HepG2 (cell line): ENCODE measurements around the gene IQCH. TPM values are rescaled to one million over a fixed set of nuclear protein-coding genes. Genes with fewer than 3 reads are reported as not detected.

ENCODE experiments used
- ARID2 ChIP-seq: sonication (generic); formaldehyde crosslinking; IDR thresholded peaks from 2 replicates; pipeline ENCODE4 v1.8.1; 2022; ENCODE audit warnings: mild to moderate bottlenecking, missing genetic modification reagents, borderline replicate concordance
- FOXO4 ChIP-seq: sonication (generic); formaldehyde crosslinking; conservative IDR thresholded peaks from 2 replicates; pipeline ENCODE4 v1.8.1; 2023; ENCODE audit warnings: missing genetic modification reagents
- GATAD1 ChIP-seq: IDR thresholded peaks from 2 replicates; pipeline ENCODE4 v1.6.1; 2016; ENCODE audit warnings: missing genetic modification reagents, missing compliant biosample characterization
- GATAD2A ChIP-seq: IDR thresholded peaks from 2 replicates; pipeline ENCODE4 v1.6.1; 2016
- GPN1 ChIP-seq: sonication (generic); formaldehyde crosslinking; IDR thresholded peaks from 2 replicates; pipeline ENCODE4 v1.5.1; 2020; ENCODE audit warnings: missing genetic modification reagents, borderline replicate concordance
- NCOA5 ChIP-seq: sonication (generic); formaldehyde crosslinking; IDR thresholded peaks from 2 replicates; pipeline ENCODE4 v1.4.0; 2020; ENCODE audit warnings: missing genetic modification reagents
- NONO ChIP-seq, 2 experiments: fragments of 450-650 bp in 1 of 2; sonication (generic) in 1 of 2; formaldehyde crosslinking in 1 of 2; IDR thresholded peaks in 1 of 2; conservative IDR thresholded peaks in 1 of 2; 2 replicates each; pipeline versions ENCODE4 v1.6.1 to v1.8.0; 2017 to 2022; ENCODE audit warnings: mild to moderate bottlenecking in 1 of 2, missing genetic modification reagents in 1 of 2, moderate library complexity in 1 of 2
- RBFOX2 ChIP-seq: fragments of 200-400 bp; formaldehyde crosslinking; IDR thresholded peaks from 2 replicates; pipeline ENCODE4 v1.6.1; 2017; ENCODE audit warnings: low read depth, mild to moderate bottlenecking, low read length
- RNF2 ChIP-seq: fragments of 450-650 bp; conservative IDR thresholded peaks from 2 replicates; pipeline ENCODE4 v1.6.1; 2016; ENCODE audit warnings: low read depth
- SCMH1 ChIP-seq: sonication (generic); formaldehyde crosslinking; IDR thresholded peaks from 2 replicates; pipeline ENCODE4 v1.9.0; 2021; ENCODE audit warnings: missing genetic modification reagents, mild to moderate bottlenecking, borderline replicate concordance
- TEAD3 ChIP-seq: optimal IDR thresholded peaks from 2 replicates; pipeline ENCODE3; 2016; ENCODE audit warnings: borderline replicate concordance
- YY1 ChIP-seq: IDR thresholded peaks from 2 replicates; pipeline ENCODE4 v1.6.1; 2011; ENCODE audit warnings: low read length, low read depth, moderate library complexity, mild to moderate bottlenecking; ENCODE audit not compliant: insufficient read depth, insufficient replicate concordance
- ZBTB2 ChIP-seq: sonication (generic); formaldehyde crosslinking; IDR thresholded peaks from 2 replicates; pipeline ENCODE4 v1.8.0; 2022; ENCODE audit warnings: low read depth, missing genetic modification reagents
- ZBTB21 ChIP-seq: sonication (generic); formaldehyde crosslinking; IDR thresholded peaks from 2 replicates; pipeline ENCODE4 v1.4.0; 2020; ENCODE audit warnings: missing genetic modification reagents
- ZHX1 ChIP-seq: sonication (generic); formaldehyde crosslinking; IDR thresholded peaks from 2 replicates; pipeline ENCODE4 v1.8.1; 2022; ENCODE audit warnings: low read depth, mild to moderate bottlenecking, missing genetic modification reagents
- ZNF18 ChIP-seq: sonication (generic); formaldehyde crosslinking; IDR thresholded peaks from 2 replicates; pipeline ENCODE4 v1.8.0; 2022; ENCODE audit warnings: mild to moderate bottlenecking, missing genetic modification reagents; ENCODE audit not compliant: insufficient replicate concordance
- ZNF468 ChIP-seq: sonication (generic); formaldehyde crosslinking; IDR thresholded peaks from 2 replicates; pipeline ENCODE4 v1.8.0; 2022; ENCODE audit warnings: mild to moderate bottlenecking, moderate library complexity, missing genetic modification reagents
- ZNF615 ChIP-seq: sonication (generic); formaldehyde crosslinking; IDR thresholded peaks from 2 replicates; pipeline ENCODE4 v1.5.0; 2020; ENCODE audit warnings: mild to moderate bottlenecking, missing genetic modification reagents, borderline replicate concordance
- ZNF768 ChIP-seq: sonication (generic); formaldehyde crosslinking; IDR thresholded peaks from 2 replicates; pipeline ENCODE4 v1.4.0; 2020; ENCODE audit warnings: missing genetic modification reagents
- polyA plus RNA-seq, 8 experiments: library from polyadenylated mRNA; depleted of rRNA in 3 of 8; stranded (reverse) in 7 of 8; unstranded in 1 of 8; fragments of >200 nt; fragmentation: Illumina TruSeq in 4 of 8; extraction: Trizol in 4 of 8; gene quantifications; 2 replicates each; pipeline versions ENCODE4 v1.2.1 to v1.2.3, GENCODE V29; 2011 to 2016; ENCODE audit warnings: low read depth in 4 of 8, missing spikeins in 1 of 8, mixed read lengths in 1 of 8; ENCODE audit not compliant: insufficient read depth in 1 of 8
- total RNA-seq, 5 experiments: library from RNA; depleted of rRNA; stranded (reverse); fragments of >200 nt; fragmentation: Illumina TruSeq; extraction: Trizol; gene quantifications; 2 replicates each; pipeline ENCODE4 v1.2.3, GENCODE V29; 2016; ENCODE audit warnings: low read depth in 1 of 5
- TF ChIP-seq, protein P1 (sequence below): IDR thresholded peaks from 2 replicates; pipeline ENCODE4 v1.6.1; 2016; ENCODE audit warnings: missing compliant biosample characterization, missing genetic modification reagents, borderline replicate concordance

Gene IQCH
- total and polyA plus RNA-seq, 2 of the 13 experiments (the other 11 are each of a cell fraction or from before 2014, with no cell fraction given), result 0.16 to 0.55 TPM

DNA sequence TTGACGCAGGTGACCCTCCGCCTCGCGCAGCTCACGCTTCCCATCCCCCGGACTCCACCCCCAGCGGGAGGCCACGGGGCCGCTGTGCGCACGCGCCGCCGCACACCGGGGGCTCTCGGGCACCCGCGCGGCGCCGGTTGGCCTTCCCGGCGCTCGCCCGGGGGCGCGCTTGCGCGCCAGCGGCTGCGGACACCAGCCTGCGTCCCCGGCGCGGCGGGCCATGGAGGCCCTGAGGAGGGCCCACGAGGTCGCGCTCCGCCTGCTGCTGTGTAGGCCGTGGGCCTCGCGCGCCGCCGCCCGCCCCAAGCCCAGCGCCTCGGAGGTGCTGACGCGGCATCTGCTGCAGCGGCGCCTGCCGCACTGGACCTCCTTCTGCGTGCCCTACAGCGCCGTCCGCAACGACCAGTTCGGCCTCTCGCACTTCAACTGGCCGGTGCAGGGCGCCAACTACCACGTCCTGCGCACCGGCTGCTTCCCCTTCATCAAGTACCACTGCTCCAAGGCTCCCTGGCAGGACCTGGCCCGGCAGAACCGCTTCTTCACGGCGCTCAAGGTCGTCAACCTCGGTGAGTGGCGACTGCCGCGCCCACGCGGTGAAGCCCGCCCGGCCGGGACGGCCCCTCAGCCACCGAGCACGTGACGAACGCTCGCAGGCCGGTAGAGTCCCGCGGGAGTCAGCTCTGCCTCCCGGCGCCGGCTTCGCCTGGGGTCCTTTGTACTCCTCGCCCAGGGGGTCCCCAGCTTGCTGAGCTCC is 266.6 kb downstream of the IQCH start, which contains the start of gene C15orf61 (continued):
- peak; percentile 91; the same call in 1 of the 2 replicates for TF ChIP-seq FOXO4 (CRISPR knock-in tag)
- TF ChIP-seq RBFOX2, result peak; percentile 95
- no peak for TF ChIP-seq NONO (IDR thresholded peaks at IDR 0.05)
- peak; percentile 95 for TF ChIP-seq NONO (CRISPR knock-in tag; conservative IDR thresholded peaks at IDR 0.05)
- no peak for TF ChIP-seq NCOA5 (CRISPR knock-in tag)
- TF ChIP-seq ZBTB2, result peak; percentile 93
- peak; percentile 58; the same call in 1 of the 2 replicates for TF ChIP-seq ZHX1 (CRISPR knock-in tag)
- TF ChIP-seq RNF2, result peak; percentile 98; the same call in 1 of the 2 replicates
- TF ChIP-seq ZNF615 (CRISPR knock-in tag), result 0 out of 2 replicates have a peak, but pooled peaks have one; percentile 27
- TF ChIP-seq ZNF468 (CRISPR knock-in tag), result no peak
- TF ChIP-seq TEAD3, result peak; percentile 10
- peak; percentile 77 for TF ChIP-seq ZNF768 (CRISPR knock-in tag)
- TF ChIP-seq YY1, result peak; percentile 72
- peak; percentile 60; the same call in 1 of the 2 replicates for TF ChIP-seq ARID2 (CRISPR knock-in tag)
- peak; percentile 24; the same call in 1 of the 2 replicates for TF ChIP-seq GATAD1
- TF ChIP-seq SCMH1, result no peak
- no peak for TF ChIP-seq ZBTB21
- no peak for TF ChIP-seq ZNF18
- 0 out of 2 replicates have a peak, but pooled peaks have one; percentile 36 for TF ChIP-seq GATAD2A (CRISPR knock-in tag)
- TF ChIP-seq GPN1 (CRISPR knock-in tag), result no peak; the same call in 1 of the 2 replicates
- TF ChIP-seq, protein P1, sequence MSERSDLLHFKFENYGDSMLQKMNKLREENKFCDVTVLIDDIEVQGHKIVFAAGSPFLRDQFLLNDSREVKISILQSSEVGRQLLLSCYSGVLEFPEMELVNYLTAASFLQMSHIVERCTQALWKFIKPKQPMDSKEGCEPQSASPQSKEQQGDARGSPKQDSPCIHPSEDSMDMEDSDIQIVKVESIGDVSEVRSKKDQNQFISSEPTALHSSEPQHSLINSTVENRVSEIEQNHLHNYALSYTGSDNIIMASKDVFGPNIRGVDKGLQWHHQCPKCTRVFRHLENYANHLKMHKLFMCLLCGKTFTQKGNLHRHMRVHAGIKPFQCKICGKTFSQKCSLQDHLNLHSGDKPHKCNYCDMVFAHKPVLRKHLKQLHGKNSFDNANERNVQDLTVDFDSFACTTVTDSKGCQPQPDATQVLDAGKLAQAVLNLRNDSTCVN (CRISPR knock-in tag), result no peak
